Neural crest cell (in vitro differentiated cells): ENCODE results near the gene FAM171A1. TPM values are rescaled to one million over a fixed set of nuclear protein-coding genes. Genes with fewer than 3 reads are reported as not detected.
"Not testable (repeated sequence)": the region's sequence is repeated elsewhere in the genome, so short reads cannot be mapped to it uniquely, and the experiment has no call there.

Experiments
- DNase-seq: peaks from one replicate; pipeline ENCODE4 v3.0.0; 2021; ENCODE audit warnings: low read depth, mixed read lengths, low spot score
- H3K27ac Mint-ChIP-seq: one replicate; pipeline ENCODE4 v1.8.0; 2021; ENCODE audit warnings: mild to moderate bottlenecking, mixed read lengths; ENCODE audit not compliant: unreplicated experiment
- H3K27me3 Mint-ChIP-seq: 2 replicates; pipeline ENCODE4 v1.8.0; 2021; ENCODE audit warnings: low read depth, mild to moderate bottlenecking, mixed read lengths
- H3K36me3 Mint-ChIP-seq: 2 replicates; pipeline ENCODE4 v1.8.0; 2021; ENCODE audit warnings: low read depth, mild to moderate bottlenecking, mixed read lengths
- H3K4me1 Mint-ChIP-seq: 2 replicates; pipeline ENCODE4 v1.8.0; 2021; ENCODE audit warnings: mixed read lengths
- H3K4me3 Mint-ChIP-seq: one replicate; pipeline ENCODE4 v1.8.0; 2021; ENCODE audit warnings: mild to moderate bottlenecking, mixed read lengths
- H3K9me3 Mint-ChIP-seq: 2 replicates; pipeline ENCODE4 v1.8.0; 2021; ENCODE audit warnings: mixed read lengths
- CTCF ChIP-seq: fragments of 200-600 bp; sonication (generic); conservative IDR thresholded peaks from 2 replicates; pipeline ENCODE4 v1.5.0; 2021; ENCODE audit warnings: antibody characterized with exemption, mild to moderate bottlenecking
- long read RNA-seq: library from polyadenylated mRNA; unstranded; transcript quantifications from one replicate; pipeline ENCODE4 v2.0.0, GENCODE V29; 2020
- total RNA-seq: library from RNA; stranded (reverse); gene quantifications from 2 replicates; pipeline ENCODE4 v1.2.1, GENCODE V29; 2021

The FAM171A1 gene
- total RNA-seq: 64.2 and 70.4 TPM in 2 replicates
- long read RNA-seq, transcript FAM171A1-201 (8 exons, 3,952 nt): major isoform, 6 of 37 reads
- long read RNA-seq, partial matches to known transcripts: 7 of 37 reads
- long read RNA-seq, other reads (novel, unspliced or antisense): 24 of 37 reads

GRCh38 chr10:15370856-15371701, at the start of gene FAM171A1:
TSS of gene FAM171A1 (minus strand) at chr10:15371289. CDS start at chr10:15371052, 237 bp downstream.
- Mint-ChIP-seq H3K9me3 (no peaks in the 10 kb centered on the region), H3K27ac (peak within 1 kb of the TSS; percentile 97), H3K36me3 (no peaks in the 10 kb centered on the region)

GRCh38 chr10:15420858-15421257, 49.8 kb upstream of the FAM171A1 start:
- TF ChIP-seq CTCF: no peak
- H3K27me3 Mint-ChIP-seq: no peaks in the 10 kb centered on the region
- H3K36me3 Mint-ChIP-seq: peaks cover 3% of the 10 kb centered on the region
- peaks cover 13% of the 10 kb centered on the region for H3K9me3 Mint-ChIP-seq
- no peak for DNase-seq
- no peak overlapping the region for H3K4me3 Mint-ChIP-seq
- H3K27ac Mint-ChIP-seq: no peak overlapping the region
- no peaks in the 10 kb centered on the region for H3K4me1 Mint-ChIP-seq

More at GRCh38 chr10:15370856-15371701, at the start of gene FAM171A1:
- peak within 1 kb of the TSS; percentile 96 for H3K4me3 Mint-ChIP-seq
- DNase-seq: peak; percentile 55
- H3K27me3 Mint-ChIP-seq: peaks cover 29% of the 10 kb centered on the region
- peak; percentile 38 for TF ChIP-seq CTCF
- H3K4me1 Mint-ChIP-seq: peaks cover 27% of the 10 kb centered on the region

- H3K4me1 Mint-ChIP-seq: no peaks in the 10 kb centered on the region
- no peaks in the 10 kb centered on the region for H3K27me3 Mint-ChIP-seq
- DNase-seq: peak; percentile 41
Observed at GRCh38 chr10:15419279-15419874, 48.3 kb upstream of the FAM171A1 start.

GRCh38 chr10:15416034-15416433, 44.9 kb upstream of the FAM171A1 start:
- no peak for TF ChIP-seq CTCF
- H3K9me3 Mint-ChIP-seq: peaks cover 10% of the 10 kb centered on the region
- peaks cover 3% of the 10 kb centered on the region for H3K36me3 Mint-ChIP-seq
- no peaks in the 10 kb centered on the region for H3K4me1 Mint-ChIP-seq
- DNase-seq: no peak
- H3K27me3 Mint-ChIP-seq: no peaks in the 10 kb centered on the region
- H3K27ac Mint-ChIP-seq: no peak overlapping the region
- no peak overlapping the region for H3K4me3 Mint-ChIP-seq

More at GRCh38 chr10:15419279-15419874, 48.3 kb upstream of the FAM171A1 start:
- Mint-ChIP-seq H3K36me3 (peaks cover 3% of the 10 kb centered on the region), H3K4me3 (no peak overlapping the region), H3K27ac (no peak overlapping the region), H3K9me3 (peaks cover 13% of the 10 kb centered on the region)
- peak; percentile 82 for TF ChIP-seq CTCF

- no peaks in the 10 kb centered on the region for H3K4me1 Mint-ChIP-seq
- no peaks in the 10 kb centered on the region for H3K36me3 Mint-ChIP-seq
- no peaks in the 10 kb centered on the region for H3K27me3 Mint-ChIP-seq
- no peaks in the 10 kb centered on the region for H3K9me3 Mint-ChIP-seq
- no peak overlapping the region for H3K4me3 Mint-ChIP-seq
- DNase-seq: no peak
- no peak for TF ChIP-seq CTCF
- H3K27ac Mint-ChIP-seq: no peak overlapping the region
Observed at GRCh38 chr10:15411010-15411409, 39.9 kb upstream of the FAM171A1 start.

- not testable (repeated sequence) for H3K4me3 Mint-ChIP-seq, H3K36me3 Mint-ChIP-seq, H3K4me1 Mint-ChIP-seq, H3K27ac Mint-ChIP-seq, DNase-seq, H3K27me3 Mint-ChIP-seq, H3K9me3 Mint-ChIP-seq
Observed at GRCh38 chr10:15409350-15409749, 38.3 kb upstream of the FAM171A1 start.
